IPS-18c (cell line): ENCODE measurements around the gene HSPA2.

Experiments used
- H3K4me3 ChIP-seq: 2 replicates; pipeline ENCODE4 v1.7.0; 2013; ENCODE audit warnings: low read depth, mild to moderate bottlenecking, low read length, moderate library complexity; ENCODE audit not compliant: insufficient read depth
- H3K9me3 ChIP-seq: one replicate; pipeline ENCODE4 v1.6.1; 2013; ENCODE audit warnings: mild to moderate bottlenecking, low read length, moderate library complexity; ENCODE audit not compliant: control insufficient read depth, insufficient read depth

HSPA2 gene

DNA sequence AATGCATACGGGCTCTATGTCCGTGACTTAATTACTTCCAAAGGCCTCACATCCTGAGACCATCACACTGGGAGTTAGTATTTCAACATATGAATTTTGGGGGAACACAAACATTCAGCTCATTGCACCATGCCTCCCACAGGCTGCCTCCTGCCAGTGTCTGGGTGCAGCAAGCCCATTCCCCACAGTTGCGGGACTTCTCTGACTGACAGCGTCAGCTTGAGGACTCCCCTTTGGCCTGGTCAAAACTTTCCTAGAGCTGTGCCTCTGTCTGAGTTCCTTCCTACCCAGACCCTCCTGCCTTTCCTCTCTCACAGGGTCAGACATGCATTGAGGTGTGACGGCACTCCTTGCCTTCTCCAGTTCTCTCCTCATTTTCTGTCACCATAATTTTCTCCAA is 36.7 kb downstream of the HSPA2 start:
- H3K9me3 ChIP-seq = no peaks in the 10 kb centered on the region
- H3K4me3 ChIP-seq = no peak overlapping the region

DNA sequence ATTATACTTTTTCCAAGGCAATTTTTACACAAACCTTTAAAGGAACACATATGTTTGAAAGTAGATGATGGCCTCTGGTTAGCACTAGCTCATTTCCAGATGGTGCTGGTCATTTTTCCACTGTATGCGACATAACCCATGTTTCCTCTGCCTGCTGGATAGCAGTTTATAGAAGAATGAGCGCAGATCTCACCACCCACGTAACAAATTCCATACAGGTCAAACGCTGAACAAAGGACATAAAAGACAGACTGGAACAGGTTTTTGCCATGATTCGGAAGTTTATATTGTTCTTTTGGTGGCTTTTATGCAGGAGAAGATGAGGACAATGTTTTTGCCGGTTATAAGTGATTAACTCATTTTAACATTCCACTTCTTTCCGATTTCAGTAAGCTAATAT is 39.9 kb downstream of the HSPA2 start:
- Histone ChIP-seq H3K9me3 (no peaks in the 10 kb centered on the region), H3K4me3 (no peak overlapping the region)

DNA sequence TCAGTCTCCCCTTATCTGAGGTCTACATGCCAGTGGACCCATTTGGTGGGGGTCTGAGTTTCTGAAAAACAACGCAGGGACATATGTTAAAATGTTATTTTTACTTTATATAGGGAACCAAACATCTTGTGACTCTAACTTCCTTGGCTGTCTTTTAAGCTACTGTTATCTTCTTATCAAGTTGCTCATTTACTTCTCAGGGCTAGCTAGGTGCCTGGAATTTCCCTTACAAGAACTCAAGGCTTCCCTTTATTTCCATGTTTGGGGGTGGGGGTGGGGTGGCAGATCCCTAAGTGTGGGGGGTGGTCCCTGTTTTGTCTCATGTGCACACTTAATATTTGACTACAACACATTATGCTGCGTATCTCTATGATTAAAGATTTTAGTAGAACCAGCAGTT is 40.8 kb downstream of the HSPA2 start:
- H3K4me3 ChIP-seq = no peak overlapping the region

DNA sequence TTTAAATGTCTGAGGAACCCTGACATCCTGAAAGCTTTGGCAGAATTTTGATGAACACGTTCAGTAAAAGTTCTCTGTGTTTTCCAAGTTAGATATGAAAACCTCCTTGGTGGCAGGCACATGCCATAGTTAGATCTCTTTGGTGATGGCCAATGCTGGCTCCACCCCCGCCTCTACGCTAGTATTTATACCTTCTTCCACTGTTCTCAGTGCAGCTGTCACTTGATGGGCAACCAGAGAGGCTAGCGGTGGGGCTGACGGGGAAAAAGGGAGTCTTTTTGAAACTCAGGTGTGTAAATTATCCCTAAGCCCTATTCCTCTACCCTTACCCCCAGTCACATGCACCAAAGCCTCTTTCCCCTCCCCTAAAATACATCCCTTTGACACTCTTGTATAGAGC is 41.3 kb downstream of the HSPA2 start:
- no peak overlapping the region for H3K4me3 ChIP-seq

More for the DNA sequence above, 40.8 kb downstream of the HSPA2 start:
- no peaks in the 10 kb centered on the region for H3K9me3 ChIP-seq

DNA sequence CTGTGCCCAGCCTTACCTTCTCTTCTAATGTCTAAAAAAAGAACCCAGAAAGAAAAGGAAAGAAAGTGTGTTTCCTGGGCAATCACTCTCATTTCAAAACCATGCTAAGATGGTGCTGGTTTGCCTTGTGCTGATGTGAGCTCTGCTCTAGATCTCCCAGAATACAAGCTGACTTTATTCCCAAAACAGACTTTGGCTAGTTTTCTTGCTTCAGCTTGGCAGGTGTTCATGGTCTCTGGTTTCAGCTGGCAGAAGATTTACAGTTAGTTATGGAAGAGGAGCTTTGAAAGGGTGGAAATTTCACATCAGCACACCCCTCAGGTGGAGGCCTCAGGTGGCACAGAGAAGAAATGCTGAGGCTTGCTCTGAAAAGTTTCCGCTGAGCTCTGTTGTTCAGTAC is 43.6 kb downstream of the HSPA2 start:
- Histone ChIP-seq H3K4me3 (no peak overlapping the region), H3K9me3 (no peaks in the 10 kb centered on the region)

More for the DNA sequence above, 41.3 kb downstream of the HSPA2 start:
- no peaks in the 10 kb centered on the region for H3K9me3 ChIP-seq

DNA sequence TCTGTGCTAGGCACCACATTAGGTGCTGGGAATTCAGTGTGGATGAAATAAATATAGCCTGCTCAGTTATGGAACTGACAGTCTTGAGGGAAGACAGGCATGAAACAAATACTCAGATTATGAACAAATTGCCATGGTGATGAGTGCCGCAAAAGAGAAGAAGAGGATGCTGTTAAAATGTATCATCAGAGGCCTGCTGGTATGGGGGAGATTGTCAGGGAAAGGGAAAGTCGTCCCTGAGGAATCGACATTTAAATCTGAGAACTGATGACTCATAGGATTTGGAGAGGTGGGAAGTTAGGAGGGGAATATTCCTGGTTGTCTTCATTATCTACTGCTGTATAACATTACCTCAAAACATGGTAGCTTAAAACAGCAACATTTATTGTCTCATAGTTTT is 51.3 kb downstream of the HSPA2 start:
- H3K9me3 ChIP-seq = no peaks in the 10 kb centered on the region
- no peak overlapping the region for H3K4me3 ChIP-seq
